ENCODE data around the gene CFAP119. TPM values are rescaled to one million over a fixed set of nuclear protein-coding genes. Genes with fewer than 3 reads are reported as not detected.

Gene CFAP119
- total and polyA plus RNA-seq, 9 of the 15 experiments (the other 6 are each of a cell fraction or from before 2014, with no cell fraction given) = 5.5 to 33.7 (median 9.6) TPM

GRCh38 chr16:30779596-30779995 lies 17.7 kb upstream of the CFAP119 start (continued):
- no peak for TF ChIP-seq TAF1 (IDR thresholded peaks at IDR 0.05; ENCODE audit: control insufficient read depth, extremely low read depth, insufficient read depth, low read length, severe bottlenecking)

- POLR2A ChIA-PET = interaction anchor here (0.6 to 2.6 kb wide), 23 partner anchors 8 to 1095 kb away, joined by 3 to 16 read pairs (median 5); partner anchors contain the start of genes KAT8, PHKG2, ZNF267 and ZNF629
- TF ChIP-seq IRF9 (tag; IDR thresholded peaks at IDR 0.05) = no peak
- no peak for TF ChIP-seq ZBTB49 (CRISPR knock-in tag; IDR thresholded peaks at IDR 0.05; ENCODE audit: borderline replicate concordance)
- peak; percentile 58 for TF ChIP-seq POLR2A (conservative IDR thresholded peaks at IDR 0.05)
- TF ChIP-seq SAP30 (IDR thresholded peaks at IDR 0.05; ENCODE audit: borderline replicate concordance, insufficient read depth, low read depth, low read length, poor library complexity, severe bottlenecking) = no peak
- TF ChIP-seq NFYB (IDR thresholded peaks at IDR 0.05; ENCODE audit: extremely low read depth, insufficient read length) = peak; percentile 72
- TF ChIP-seq MLLT1 (IDR thresholded peaks at IDR 0.05) = peak in 1 of 2 experiments; percentile 70; a peak in 2 of 4 replicates
- no peak for TF ChIP-seq ETV5 (CRISPR knock-in tag; IDR thresholded peaks at IDR 0.05; ENCODE audit: low read depth)
- 0 out of 2 replicates have a peak, but pooled peaks have one; percentile 3 for TF ChIP-seq ZNF143 (CRISPR knock-in tag; IDR thresholded peaks at IDR 0.05)
- no peak for TF ChIP-seq HNRNPLL (IDR thresholded peaks at IDR 0.05; ENCODE audit: low read depth, low read length, poor library complexity, severe bottlenecking)
- TF ChIP-seq JUN (IDR thresholded peaks at IDR 0.05; ENCODE audit: borderline replicate concordance, low read depth, low read length) = no peak
- TF ChIP-seq JUN (CRISPR knock-in tag; IDR thresholded peaks at IDR 0.05; ENCODE audit: borderline replicate concordance) = no peak
- TF ChIP-seq LCOR (CRISPR knock-in tag; IDR thresholded peaks at IDR 0.05) = no peak
- TF ChIP-seq ARID1B (IDR thresholded peaks at IDR 0.05) = no peak
- no peak for TF ChIP-seq ZNF263 (CRISPR knock-in tag; IDR thresholded peaks at IDR 0.05; ENCODE audit: borderline replicate concordance)
These were observed 16.8 kb upstream of the CFAP119 start for GRCh38 chr16:30778549-30779244.

More at GRCh38 chr16:30778549-30779244, 16.8 kb upstream of the CFAP119 start:
- Histone ChIP-seq H3K9ac (ENCODE audit: insufficient read depth in 1 of 2, low read depth in 2 of 2, low read length in 2 of 2) (peak overlapping the region; percentile 45 to 89), H3K9me3 (replicated peaks; ENCODE audit: control insufficient read depth, insufficient read depth, low read depth, low read length) (no peaks in the 10 kb centered on the region), H3K4me1 (replicated peaks in 1 of 2; ENCODE audit: control insufficient read depth in 2 of 2, insufficient read depth in 2 of 2, low read length in 2 of 2) (peaks cover 27 to 55% of the 10 kb centered on the region in 2 experiments), H2AFZ (ENCODE audit: low read depth, low read length) (peak overlapping the region; percentile 36), H3K4me2 (ENCODE audit: insufficient read depth, low read length) (peak overlapping the region; percentile 95), H3K36me3 (ENCODE audit: control insufficient read depth, insufficient read depth, low read length) (peaks cover 51% of the 10 kb centered on the region; the same call in 2 of the 3 replicates), H3K9me1 (ENCODE audit: control insufficient read depth, insufficient read depth, low read length) (no peaks in the 10 kb centered on the region), H3K79me2 (ENCODE audit: control insufficient read depth, insufficient read depth, low read length) (peaks cover 33% of the 10 kb centered on the region), H3K27ac (ENCODE audit: extremely low read depth, low read depth, low read length) (peak overlapping the region; percentile 94), H3K27me3 (ENCODE audit: control insufficient read depth in 2 of 2, insufficient read depth in 2 of 2, low read length in 2 of 2) (no peaks in the 10 kb centered on the region), H4K20me1 (replicated peaks; ENCODE audit: control insufficient read depth, insufficient read depth, low read length) (no peaks in the 10 kb centered on the region; the same call in 1 of the 2 replicates), H3K4me3 (no peak overlapping the region)
- CTCF ChIA-PET (ENCODE audit: low intra/inter-chr PET ratio) = no interaction called here
- ATAC-seq = peak; percentile 78
- in situ Hi-C loops (cut with MboI) (no loop called here), intact Hi-C loops (cut with micrococcal nuclease) (loop anchor here (1.0 to 10.0 kb wide), 3 partner anchors 36 to 144 kb away; partner anchors contain the start of gene FBXL19)
- 43% methylated on average over 14 of the region's 14 CpGs for WGBS (ENCODE audit: insufficient coverage, low coverage, missing lambda C conversion rate)
- BruUV-seq (replicated peaks) = TSS peak; percentile 12
- peak; percentile 76 to 91 (median 85) for DNase-seq (ENCODE audit: extremely low read depth in 1 of 4, low spot score in 3 of 4)
- peak; percentile 97 for FAIRE-seq

Measured in K562 (cell line).